Esophagus squamous epithelium (tissue), 5 donors: ENCODE data around the gene GLB1L3. TPM values are rescaled to one million over a fixed set of nuclear protein-coding genes. Genes with fewer than 3 reads are reported as not detected.
A peak's percentile ranks its signal among the peaks of the same experiment; 100 is the strongest.

Source experiments
- DNase-seq: peaks from one replicate; lab custom pipeline; 2025; lab: John Stamatoyannopoulos, UW
- H3K27ac ChIP-seq, 4 donors: fragments of 200-600 bp; sonication (generic); one replicate each; pipeline ENCODE4 v1.5.1; 2016 to 2019; ENCODE audit warnings: mild to moderate bottlenecking in 1 of 4
- H3K27me3 ChIP-seq, 4 donors: fragments of 200-600 bp; sonication (generic); 1 replicate in 3 of 4; 2 replicates in 1 of 4; pipeline versions ENCODE4 v1.5.1 to v1.6.0; 2017 to 2021; ENCODE audit warnings: antibody characterized with exemption in 1 of 4
- H3K36me3 ChIP-seq, 3 donors: fragments of 200-600 bp; sonication (generic); one replicate each; pipeline ENCODE4 v1.5.1; 2016 to 2019
- H3K4me1 ChIP-seq, 3 donors: fragments of 200-600 bp; sonication (generic); one replicate each; pipeline ENCODE4 v1.5.1; 2017 to 2019
- H3K4me3 ChIP-seq, 4 donors: fragments of 200-600 bp; sonication (generic); 1 replicate in 3 of 4; 2 replicates in 1 of 4; pipeline ENCODE4 v1.5.1; 2016 to 2019; ENCODE audit warnings: mild to moderate bottlenecking in 2 of 4, moderate library complexity in 1 of 4
- H3K9me3 ChIP-seq, 3 donors: fragments of 200-600 bp; sonication (generic); one replicate each; pipeline ENCODE4 v1.5.1; 2016 to 2019
- POLR2A ChIP-seq, 4 donors: fragments of 450-650 bp; IDR thresholded peaks; one replicate each; pipeline ENCODE4 v1.6.1; 2017; ENCODE audit warnings: antibody characterized with exemption in 4 of 4, mild to moderate bottlenecking in 4 of 4, moderate library complexity in 3 of 4
- WGBS, 2 donors: methylation state at CpG; one replicate each; pipeline ENCODE4 v1.1.5; 2018; 5-methylcytosine and 5-hydroxymethylcytosine counted together
- intact Hi-C: fragments of 100-400 bp; cut with DNase I; formaldehyde crosslinking; loops from one replicate; pipeline ENCODE4 v1.15.0; 2022
- total RNA-seq, 4 donors: library from RNA; depleted of rRNA; stranded (reverse); fragments of >200 nt; gene quantifications; one replicate each; pipeline ENCODE4 v1.1.0, GENCODE V29; 2016
- TF ChIP-seq, protein P1 (sequence below), 6 experiments: fragments of 450-650 bp in 4 of 6; fragments of 200-600 bp in 2 of 6; sonication (generic) in 2 of 6; IDR thresholded peaks; one replicate each; pipeline ENCODE4 v1.5.1; 2016 to 2019; ENCODE audit warnings: antibody characterized with exemption in 6 of 6, mild to moderate bottlenecking in 4 of 6, moderate library complexity in 4 of 6
- donor health status: DM: yes; HTN: yes; CAD: no.

Gene GLB1L3
- total RNA-seq, 4 donors from 2014 or later: under 0.01 TPM; not detected in 3

- intact Hi-C loops: no loop called here
- Histone ChIP-seq H3K4me1 (peaks cover 7 to 26% (median 11%) of the 10 kb centered on the region in 3 donors), H3K9me3 (no peaks in the 10 kb centered on the region), H3K36me3 (no peaks in the 10 kb centered on the region), H3K27ac (peak within 1 kb of the TSS in 3 of 4 donors; percentile 52 to 66 (median 57)), H3K4me3 (peak within 1 kb of the TSS; percentile 39 to 80 (median 59)), H3K27me3 (peaks cover 0 to 40% (median 0%) of the 10 kb centered on the region in 4 donors)
- 1 to 4% methylated on average over 10 to 11 of the region's 80 CpGs for WGBS, 2 donors
- peak in 2 of 4 donors; percentile 34 to 35 for TF ChIP-seq POLR2A (IDR thresholded peaks at IDR 0.05)
- TF ChIP-seq, protein P1, sequence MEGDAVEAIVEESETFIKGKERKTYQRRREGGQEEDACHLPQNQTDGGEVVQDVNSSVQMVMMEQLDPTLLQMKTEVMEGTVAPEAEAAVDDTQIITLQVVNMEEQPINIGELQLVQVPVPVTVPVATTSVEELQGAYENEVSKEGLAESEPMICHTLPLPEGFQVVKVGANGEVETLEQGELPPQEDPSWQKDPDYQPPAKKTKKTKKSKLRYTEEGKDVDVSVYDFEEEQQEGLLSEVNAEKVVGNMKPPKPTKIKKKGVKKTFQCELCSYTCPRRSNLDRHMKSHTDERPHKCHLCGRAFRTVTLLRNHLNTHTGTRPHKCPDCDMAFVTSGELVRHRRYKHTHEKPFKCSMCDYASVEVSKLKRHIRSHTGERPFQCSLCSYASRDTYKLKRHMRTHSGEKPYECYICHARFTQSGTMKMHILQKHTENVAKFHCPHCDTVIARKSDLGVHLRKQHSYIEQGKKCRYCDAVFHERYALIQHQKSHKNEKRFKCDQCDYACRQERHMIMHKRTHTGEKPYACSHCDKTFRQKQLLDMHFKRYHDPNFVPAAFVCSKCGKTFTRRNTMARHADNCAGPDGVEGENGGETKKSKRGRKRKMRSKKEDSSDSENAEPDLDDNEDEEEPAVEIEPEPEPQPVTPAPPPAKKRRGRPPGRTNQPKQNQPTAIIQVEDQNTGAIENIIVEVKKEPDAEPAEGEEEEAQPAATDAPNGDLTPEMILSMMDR (IDR thresholded peaks at IDR 0.05): no peak
- DNase-seq: no peak
Observed at GRCh38 chr11:134331354-134332188, 55.4 kb downstream of the GLB1L3 start, which contains the start of gene GLB1L2. TSS of gene GLB1L2 (plus strand) at chr11:134331988. CDS start at chr11:134332062, 74 bp downstream.

DNA sequence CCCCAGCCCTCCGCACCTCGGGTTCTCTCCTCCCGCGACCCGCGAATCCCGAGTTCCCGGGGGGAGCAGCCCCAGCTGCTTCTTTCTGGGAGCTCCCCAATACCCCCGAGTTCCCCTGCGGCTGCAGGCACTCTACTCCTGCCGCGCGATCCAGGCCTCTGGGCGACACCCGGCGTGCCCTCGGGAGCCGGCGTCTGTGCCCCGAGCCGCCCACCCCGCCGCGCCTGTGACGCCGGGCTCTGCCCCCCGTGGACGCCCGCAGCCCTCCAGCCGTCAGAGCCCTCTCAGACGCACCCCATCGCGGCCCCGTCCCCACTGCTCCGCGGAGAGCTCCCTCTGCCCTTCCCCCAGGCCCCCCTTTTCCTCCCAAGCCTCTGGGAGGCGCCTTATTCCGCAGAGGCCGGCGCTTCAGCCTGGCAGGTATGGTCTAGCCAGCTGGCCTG lies 56.0 kb downstream of the GLB1L3 start:
- Histone ChIP-seq H3K4me1 (peaks cover 7 to 26% (median 11%) of the 10 kb centered on the region in 3 donors), H3K4me3 (peak overlapping the region; percentile 39 to 80 (median 59)), H3K9me3 (no peaks in the 10 kb centered on the region), H3K27ac (peak overlapping the region in 2 of 4 donors; percentile 5 to 18), H3K36me3 (no peaks in the 10 kb centered on the region), H3K27me3 (peaks cover 0 to 34% (median 0%) of the 10 kb centered on the region in 4 donors)
- no peak for TF ChIP-seq POLR2A (IDR thresholded peaks at IDR 0.05)
- TF ChIP-seq, protein P1 (IDR thresholded peaks at IDR 0.05): no peak
- no peak for DNase-seq
- no CpG with 5 or more reads among the region's 40 CpGs for WGBS, 2 donors
- intact Hi-C loops: no loop called here

GRCh38 chr11:134332782-134333181 lies 56.6 kb downstream of the GLB1L3 start:
- no peaks in the 10 kb centered on the region for H3K36me3 ChIP-seq
- no peak overlapping the region for H3K27ac ChIP-seq
- peak overlapping the region in 2 of 4 donors; percentile 62 to 80 for H3K4me3 ChIP-seq
- no peak for DNase-seq
- H3K27me3 ChIP-seq: peaks cover 0 to 29% (median 0%) of the 10 kb centered on the region in 4 donors
- 74 to 81% methylated on average over 6 to 7 of the region's 7 CpGs for WGBS, 2 donors
- intact Hi-C loops: no loop called here
- no peak for TF ChIP-seq POLR2A (IDR thresholded peaks at IDR 0.05)
- TF ChIP-seq, protein P1 (IDR thresholded peaks at IDR 0.05): no peak
- peaks cover 7 to 26% (median 11%) of the 10 kb centered on the region in 3 donors for H3K4me1 ChIP-seq
- H3K9me3 ChIP-seq: no peaks in the 10 kb centered on the region

DNA sequence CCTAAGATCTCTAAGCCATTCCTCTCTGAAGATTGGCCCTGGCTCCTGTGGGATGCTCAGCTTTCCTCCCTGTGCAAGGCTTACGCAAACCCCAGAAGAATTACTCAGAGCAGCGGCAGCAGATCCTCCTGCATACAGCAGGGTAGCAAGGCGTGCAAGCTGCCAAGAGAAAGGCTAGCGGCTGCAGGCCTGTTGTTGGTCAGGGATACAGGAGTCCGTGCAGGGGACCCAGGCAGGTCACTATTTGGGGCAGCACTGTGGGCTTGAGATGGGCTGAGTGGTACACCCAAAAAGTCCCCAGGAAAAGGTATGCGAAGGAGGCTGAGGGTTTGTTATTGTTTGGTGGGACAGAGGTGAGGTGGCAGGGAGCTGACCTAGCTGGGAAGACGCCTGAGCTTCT lies 57.1 kb downstream of the GLB1L3 start:
- H3K4me3 ChIP-seq: no peak overlapping the region
- no peaks in the 10 kb centered on the region for H3K9me3 ChIP-seq
- H3K27ac ChIP-seq: no peak overlapping the region
- TF ChIP-seq, protein P1 (IDR thresholded peaks at IDR 0.05): no peak
- no peak for TF ChIP-seq POLR2A (IDR thresholded peaks at IDR 0.05)
- peaks cover 0 to 29% (median 0%) of the 10 kb centered on the region in 4 donors for H3K27me3 ChIP-seq
- H3K36me3 ChIP-seq: no peaks in the 10 kb centered on the region
- intact Hi-C loops: no loop called here
- no peak for DNase-seq
- H3K4me1 ChIP-seq: peaks cover 7 to 26% (median 11%) of the 10 kb centered on the region in 3 donors
- whole genome bisulfite sequencing, 2 donors: 75 to 80% methylated on average over 5 to 6 of the region's 7 CpGs

- 82 to 95% methylated on average over 2 to 3 of the region's 3 CpGs for WGBS, 2 donors
- Histone ChIP-seq H3K36me3 (no peaks in the 10 kb centered on the region), H3K4me1 (peaks cover 7 to 26% (median 11%) of the 10 kb centered on the region in 3 donors), H3K27ac (no peak overlapping the region), H3K27me3 (peaks cover 0 to 29% (median 0%) of the 10 kb centered on the region in 4 donors), H3K9me3 (no peaks in the 10 kb centered on the region), H3K4me3 (no peak overlapping the region)
- intact Hi-C loops: no loop called here
- TF ChIP-seq, protein P1 (IDR thresholded peaks at IDR 0.05): no peak
- no peak for TF ChIP-seq POLR2A (IDR thresholded peaks at IDR 0.05)
- DNase-seq: no peak
Observed at GRCh38 chr11:134333946-134334345, 57.8 kb downstream of the GLB1L3 start.
